ENCODE results near the gene C22orf31. TPM values are rescaled to one million over a fixed set of nuclear protein-coding genes. Genes with fewer than 3 reads are reported as not detected.

C22orf31 gene
- total and polyA plus RNA-seq, 2 experiments from 2014 or later, result 0.36 TPM; not detected in 1

GRCh38 chr22:29026579-29026978, 35.1 kb downstream of the C22orf31 start (continued):
- TF ChIP-seq ZNF462 (CRISPR knock-in tag; IDR thresholded peaks at IDR 0.05) (no peak), JUNB (IDR thresholded peaks at IDR 0.05; ENCODE audit: unreplicated experiment) (no peak), REST (IDR thresholded peaks at IDR 0.05; ENCODE audit: unreplicated experiment) (no peak), POLR2AphosphoS5 (IDR thresholded peaks at IDR 0.05; ENCODE audit: low read depth) (no peak), CREB1 (CRISPR knock-in tag; IDR thresholded peaks at IDR 0.05; ENCODE audit: low read depth) (no peak), STAT1 (IDR thresholded peaks at IDR 0.05; ENCODE audit: unreplicated experiment) (no peak), EZH2 (IDR thresholded peaks at IDR 0.05; ENCODE audit: low read depth, unreplicated experiment) (no peak), ETS1 (IDR thresholded peaks at IDR 0.05) (no peak), NANOG (IDR thresholded peaks at IDR 0.05; ENCODE audit: borderline replicate concordance) (no peak)
